GM15510 (cell line): ENCODE results near the gene SLC43A2.

Experiments
- POLR2A ChIP-seq: IDR thresholded peaks from 3 replicates; pipeline ENCODE4 v1.6.1; 2011; ENCODE audit warnings: borderline replicate concordance; ENCODE audit not compliant: insufficient read length; ENCODE audit errors: extremely low read depth

SLC43A2 gene

GRCh38 chr17:1555651-1556471, 72.8 kb downstream of the SLC43A2 start:
- TF ChIP-seq POLR2A, result no peak

- TF ChIP-seq POLR2A, result no peak
Observed at GRCh38 chr17:1554751-1555540, 73.7 kb downstream of the SLC43A2 start.

GRCh38 chr17:1553354-1554266, 75.0 kb downstream of the SLC43A2 start:
- TF ChIP-seq POLR2A, result no peak

GRCh38 chr17:1552932-1553331, 75.7 kb downstream of the SLC43A2 start:
- no peak for TF ChIP-seq POLR2A

- TF ChIP-seq POLR2A, result no peak
Observed at GRCh38 chr17:1551741-1552140, 76.9 kb downstream of the SLC43A2 start.

- no peak for TF ChIP-seq POLR2A
Observed at GRCh38 chr17:1548032-1548431, 80.6 kb downstream of the SLC43A2 start.

GRCh38 chr17:1546292-1546922, 82.2 kb downstream of the SLC43A2 start:
- no peak for TF ChIP-seq POLR2A

- no peak for TF ChIP-seq POLR2A
Observed at GRCh38 chr17:1545618-1546017, 83.0 kb downstream of the SLC43A2 start.

GRCh38 chr17:1542316-1542715, 86.3 kb downstream of the SLC43A2 start:
- no peak for TF ChIP-seq POLR2A

GRCh38 chr17:1541367-1541904, 87.2 kb downstream of the SLC43A2 start:
- TF ChIP-seq POLR2A, result no peak

- no peak for TF ChIP-seq POLR2A
Observed at GRCh38 chr17:1539811-1540210, 88.8 kb downstream of the SLC43A2 start.

GRCh38 chr17:1535737-1536136, 92.9 kb downstream of the SLC43A2 start:
- no peak for TF ChIP-seq POLR2A

GRCh38 chr17:1533661-1534325, 94.8 kb downstream of the SLC43A2 start:
- no peak for TF ChIP-seq POLR2A
